HCT116 (cell line): Measurements from ENCODE around the gene ORMDL1. TPM values are rescaled to one million over a fixed set of nuclear protein-coding genes. Genes with fewer than 3 reads are reported as not detected.

Experiments
- ATAC-seq: fragments of 200-7000 bp; cut with Tn5 transposase; 2 replicates; pipeline ENCODE4 v1.9.1; 2020; ENCODE audit warnings: mild to moderate bottlenecking, moderate library complexity
- BruUV-seq: library from RNA; stranded (reverse); fragments of 400-500 nt; replicated peaks from 2 replicates; lab custom pipeline; 2021; lab: Mats Ljungman, UMichigan
- CTCF ChIA-PET: fragments of 300-600 bp; sonication (Branson Sonifier 250); formaldehyde crosslinking; loops from one replicate; lab custom pipeline; 2021; ENCODE audit warnings: antibody characterized with exemption; lab: Charles Lee
- POLR2A ChIA-PET: fragments of 300-600, 350-600 bp; sonication (Branson Sonifier 250); formaldehyde crosslinking; loops from one replicate; lab custom pipeline; 2021; ENCODE audit warnings: antibody characterized with exemption; lab: Charles Lee
- RAD21 ChIA-PET, 2 experiments: fragments of 300-600 bp; sonication (Branson Sonifier 250); formaldehyde crosslinking; loops; one replicate each; lab custom pipeline; 2023; ENCODE audit warnings: low total read pairs in 2 of 2; ENCODE audit not compliant: uncharacterized antibody in 2 of 2, unreplicated experiment in 2 of 2, low non-redundant PET in 1 of 2; lab: Charles Lee
- DNase-seq: peaks from one replicate; pipeline ENCODE4 v3.0.0-alpha.2; 2010; ENCODE audit warnings: low read depth, low spot score
- H2AFZ ChIP-seq: fragments of 200-600 bp; shearing (Covaris generic), sonication (generic); 2 replicates; pipeline ENCODE4 v1.6.1; 2017; ENCODE audit warnings: low read depth, mixed run types, mixed read lengths, antibody characterized with exemption, low read length; ENCODE audit not compliant: poor library complexity, severe bottlenecking
- H3K27ac ChIP-seq: 2 replicates; pipeline ENCODE4 v1.5.1; 2012; ENCODE audit warnings: low read depth, low read length
- H3K27me3 ChIP-seq: fragments of 200-600 bp; sonication (generic); 2 replicates; pipeline ENCODE4 v1.6.1; 2016; ENCODE audit warnings: mixed run types, low read length, mixed read lengths; ENCODE audit not compliant: insufficient read depth
- H3K36me3 ChIP-seq, 2 experiments: fragments of 200-500 bp in 1 of 2; fragments of 200-600 bp in 1 of 2; sonication (Bioruptor generic) in 1 of 2; sonication (generic) in 1 of 2; 2 replicates each; pipeline versions ENCODE4 v1.5.1 to v1.6.1; 2014 to 2016; ENCODE audit warnings: low read length in 2 of 2, inconsistent platforms in 1 of 2, mixed read lengths in 1 of 2, mixed run types in 1 of 2; ENCODE audit not compliant: insufficient read depth in 2 of 2, control insufficient read depth in 1 of 2
- H3K4me1 ChIP-seq, 2 experiments: fragments of 200-600 bp in 1 of 2; sonication (generic) in 1 of 2; 2 replicates each; pipeline versions ENCODE4 v1.5.1 to v1.6.1; 2012 to 2017; ENCODE audit warnings: low read length in 2 of 2, inconsistent platforms in 1 of 2, mild to moderate bottlenecking in 1 of 2, mixed read lengths in 1 of 2, mixed run types in 1 of 2, moderate library complexity in 1 of 2; ENCODE audit not compliant: insufficient read depth in 2 of 2, control insufficient read depth in 1 of 2
- H3K4me2 ChIP-seq: fragments of 200-600 bp; sonication (generic); 2 replicates; pipeline ENCODE4 v1.6.1; 2017; ENCODE audit warnings: mixed run types, low read length, mixed read lengths
- H3K4me3 ChIP-seq, 2 experiments: fragments of 200-600 bp in 1 of 2; sonication (generic) in 1 of 2; replicated peaks in 1 of 2; 2 replicates each; pipeline ENCODE4 v1.5.1; 2011 to 2016; ENCODE audit warnings: low read length in 2 of 2, control low read depth in 1 of 2, low read depth in 1 of 2, mild to moderate bottlenecking in 1 of 2, mixed read lengths in 1 of 2, mixed run types in 1 of 2
- H3K79me2 ChIP-seq: fragments of 200-600 bp; sonication (generic); 2 replicates; pipeline ENCODE4 v1.6.1; 2017; ENCODE audit warnings: mild to moderate bottlenecking, mixed run types, low read length, moderate library complexity, mixed read lengths; ENCODE audit not compliant: insufficient read depth
- H3K9ac ChIP-seq: fragments of 200-600 bp; sonication (generic); 2 replicates; pipeline ENCODE4 v1.6.1; 2016; ENCODE audit warnings: low read length, mixed read lengths
- H3K9me2 ChIP-seq: fragments of 200-600 bp; sonication (generic), shearing (Covaris generic); 2 replicates; pipeline ENCODE4 v1.6.1; 2017; ENCODE audit warnings: mixed run types, mild to moderate bottlenecking, moderate library complexity; ENCODE audit not compliant: insufficient read depth
- H3K9me3 ChIP-seq, 2 experiments: fragments of 200-500 bp in 1 of 2; fragments of 200-600 bp in 1 of 2; sonication (Bioruptor generic) in 1 of 2; sonication (generic) in 1 of 2; 2 replicates each; pipeline ENCODE4 v1.6.1; 2014 to 2017; ENCODE audit warnings: low read length in 2 of 2, mixed read lengths in 2 of 2, inconsistent platforms in 1 of 2, low read depth in 1 of 2, mild to moderate bottlenecking in 1 of 2, mixed run types in 1 of 2, moderate library complexity in 1 of 2; ENCODE audit not compliant: control insufficient read depth in 1 of 2, insufficient read depth in 1 of 2
- H4K20me1 ChIP-seq: fragments of 200-600 bp; sonication (generic), shearing (Covaris generic); 2 replicates; pipeline ENCODE4 v1.6.1; 2017; ENCODE audit warnings: mixed run types, mild to moderate bottlenecking, moderate library complexity; ENCODE audit not compliant: insufficient read depth
- RAD21 ChIP-seq: IDR thresholded peaks from 2 replicates; pipeline ENCODE4 v1.6.1; 2012; ENCODE audit warnings: low read depth, mild to moderate bottlenecking
- REST ChIP-seq: IDR thresholded peaks from 2 replicates; pipeline ENCODE4 v1.6.1; 2012; ENCODE audit warnings: low read depth
- intact Hi-C: fragments of 100-400 bp; cut with micrococcal nuclease; formaldehyde crosslinking; loops from 2 replicates; pipeline ENCODE4 v1.10.0; 2022
- total RNA-seq: library from RNA; stranded (reverse); gene quantifications from one replicate; pipeline ENCODE4 v1.2.1, GENCODE V29; 2021; ENCODE audit not compliant: unreplicated experiment

ORMDL1 gene
- total RNA-seq, 1 experiment from 2014 or later = 32.7 TPM

- RAD21 ChIA-PET = no interaction called here
- Histone ChIP-seq H3K9me3 (no peaks in the 10 kb centered on the region), H3K9ac (peak overlapping the region; percentile 61), H3K4me3 (peak overlapping the region; percentile 63 to 73), H2AFZ (no peak overlapping the region), H3K4me1 (peaks cover 3 to 17% of the 10 kb centered on the region in 2 experiments; a peak in 3 of 4 replicates), H3K9me2 (no peaks in the 10 kb centered on the region), H3K36me3 (peaks cover 0 to 4% of the 10 kb centered on the region in 2 experiments; a peak in 2 of 4 replicates), H3K79me2 (peaks cover 18% of the 10 kb centered on the region; the same call in 1 of the 2 replicates), H3K27ac (no peak overlapping the region), H3K27me3 (no peaks in the 10 kb centered on the region), H4K20me1 (no peaks in the 10 kb centered on the region), H3K4me2 (peak overlapping the region; percentile 68)
- intact Hi-C loops = loop anchor here (10.0 kb wide), 1 partner anchor 1041 kb away; no protein-coding TSS in a partner anchor
- no peak for ATAC-seq
- no TSS peak for BruUV-seq
- no peak for DNase-seq
- TF ChIP-seq REST = no peak
- peak; percentile 16; the same call in 1 of the 2 replicates for TF ChIP-seq RAD21
- POLR2A ChIA-PET = no interaction called here
- CTCF ChIA-PET = interaction anchor here (1.3 kb wide), 1 partner anchor 103 kb away, joined by 6 read pairs; no protein-coding TSS in a partner anchor
Observed at GRCh38 chr2:189763908-189764661, 20.1 kb downstream of the ORMDL1 start.
